Natural killer cell (primary cell): ENCODE results near the gene LGR6. TPM values are rescaled to one million over a fixed set of nuclear protein-coding genes. Genes with fewer than 3 reads are reported as not detected.
A peak's percentile ranks its signal among the peaks of the same experiment; 100 is the strongest.

Experiments
- ATAC-seq, 3 donors: fragments of 150-1000 bp in 2 of 3; fragments of 200-7000 bp in 1 of 3; cut with Tn5 transposase; 1 replicate in 1 of 3; 2 replicates in 2 of 3; pipeline ENCODE4 v1.10.0; 2021; ENCODE audit warnings: mild to moderate bottlenecking in 2 of 3, moderate library complexity in 2 of 3
- DNase-seq, 2 donors: peaks; one replicate each; pipeline versions ENCODE4 v3.0.0 to v3.0.0-alpha.2; 2013 to 2021; ENCODE audit warnings: mixed read lengths in 1 of 2
- H3K27ac ChIP-seq: one replicate; pipeline ENCODE4 v1.5.1; 2013; ENCODE audit warnings: mild to moderate bottlenecking, low read length
- H3K27me3 ChIP-seq: one replicate; pipeline ENCODE4 v1.6.1; 2013; ENCODE audit warnings: low read length; ENCODE audit not compliant: control insufficient read depth, insufficient read depth
- H3K36me3 ChIP-seq: one replicate; pipeline ENCODE4 v1.6.1; 2013; ENCODE audit warnings: low read length; ENCODE audit not compliant: control insufficient read depth, insufficient read depth
- H3K4me1 ChIP-seq: one replicate; pipeline ENCODE4 v1.6.1; 2013; ENCODE audit warnings: low read length; ENCODE audit not compliant: control insufficient read depth, insufficient read depth
- H3K4me3 ChIP-seq: one replicate; pipeline ENCODE4 v1.5.1; 2013; ENCODE audit warnings: low read length
- H3K9me3 ChIP-seq: one replicate; pipeline ENCODE4 v1.6.1; 2013; ENCODE audit warnings: low read length; ENCODE audit not compliant: control insufficient read depth, insufficient read depth
- H3K27ac Mint-ChIP-seq, 2 donors: one replicate each; pipeline ENCODE4 v1.8.0; 2022; ENCODE audit warnings: mild to moderate bottlenecking in 2 of 2, mixed read lengths in 2 of 2, moderate library complexity in 1 of 2
- H3K27me3 Mint-ChIP-seq, 2 donors: one replicate each; pipeline ENCODE4 v1.8.0; 2022; ENCODE audit warnings: low read depth in 2 of 2, mixed read lengths in 2 of 2
- H3K36me3 Mint-ChIP-seq: one replicate; pipeline ENCODE4 v1.8.0; 2022; ENCODE audit warnings: mixed read lengths
- H3K4me1 Mint-ChIP-seq, 2 donors: one replicate each; pipeline ENCODE4 v1.8.0; 2022; ENCODE audit warnings: mixed read lengths in 2 of 2
- H3K4me3 Mint-ChIP-seq: one replicate; pipeline ENCODE4 v1.8.0; 2022; ENCODE audit warnings: mild to moderate bottlenecking, moderate library complexity, mixed read lengths
- H3K9me3 Mint-ChIP-seq, 2 donors: one replicate each; pipeline ENCODE4 v1.8.0; 2022; ENCODE audit warnings: mixed read lengths in 2 of 2
- CTCF ChIP-seq: fragments of 200-600 bp; IDR thresholded peaks from one replicate; pipeline ENCODE4 v1.8.0; 2022; ENCODE audit warnings: antibody characterized with exemption
- WGBS: methylation state at CpG from one replicate; pipeline ENCODE4 v1.1.7; 2013; ENCODE audit warnings: missing lambda C conversion rate; ENCODE audit not compliant: insufficient coverage; 5-methylcytosine and 5-hydroxymethylcytosine counted together
- intact Hi-C: fragments of 100-400 bp; cut with micrococcal nuclease; formaldehyde crosslinking; loops from one replicate; pipeline ENCODE4 v1.14.2; 2022
- total RNA-seq, 4 donors: library from RNA; stranded (reverse); fragments of 120-200 nt in 1 of 4; gene quantifications; one replicate each; pipeline versions ENCODE4 v1.2.3 to v1.2.4, GENCODE V29; 2013 to 2022

LGR6 gene
- total RNA-seq, 3 donors from 2014 or later (not counting 1 experiment from before 2014, with no cell fraction given): 58.3 to 65.2 (median 60.9) TPM

GRCh38 chr1:202319381-202320080 lies 125.9 kb downstream of the LGR6 start:
- H3K4me1 Mint-ChIP-seq: peaks cover 0 to 5% of the 10 kb centered on the region in 2 donors
- peak overlapping the region in 1 of 2 donors; percentile 16 for H3K27ac Mint-ChIP-seq
- Histone ChIP-seq H3K27me3 (no peaks in the 10 kb centered on the region), H3K4me1 (no peaks in the 10 kb centered on the region), H3K36me3 (no peaks in the 10 kb centered on the region), H3K27ac (no peak overlapping the region), H3K9me3 (no peaks in the 10 kb centered on the region), H3K4me3 (no peak overlapping the region)
- no peaks in the 10 kb centered on the region for H3K9me3 Mint-ChIP-seq
- no peak for TF ChIP-seq CTCF
- no peak for ATAC-seq
- no peak overlapping the region for H3K4me3 Mint-ChIP-seq
- no peaks in the 10 kb centered on the region for H3K36me3 Mint-ChIP-seq
- intact Hi-C loops: no loop called here
- 43% methylated on average over 2 of the region's 4 CpGs for WGBS
- H3K27me3 Mint-ChIP-seq: no peaks in the 10 kb centered on the region
- DNase-seq: no peak

GRCh38 chr1:202320081-202320405 lies 126.4 kb downstream of the LGR6 start:
- H3K9me3 ChIP-seq: no peaks in the 10 kb centered on the region

GRCh38 chr1:202323731-202324130 lies 130.1 kb downstream of the LGR6 start:
- Histone ChIP-seq H3K4me3 (no peak overlapping the region), H3K9me3 (no peaks in the 10 kb centered on the region), H3K4me1 (no peaks in the 10 kb centered on the region), H3K27ac (no peak overlapping the region), H3K27me3 (no peaks in the 10 kb centered on the region), H3K36me3 (no peaks in the 10 kb centered on the region)
- H3K4me1 Mint-ChIP-seq: no peaks in the 10 kb centered on the region
- no peak overlapping the region for H3K4me3 Mint-ChIP-seq
- TF ChIP-seq CTCF: no peak
- H3K9me3 Mint-ChIP-seq: no peaks in the 10 kb centered on the region
- ATAC-seq (no peak), DNase-seq (no peak)
- intact Hi-C loops: no loop called here
- H3K27ac Mint-ChIP-seq: peak overlapping the region in 1 of 2 donors; percentile 27
- no peaks in the 10 kb centered on the region for H3K36me3 Mint-ChIP-seq
- 81% methylated on average over 4 of the region's 4 CpGs for WGBS
- H3K27me3 Mint-ChIP-seq: no peaks in the 10 kb centered on the region

More at GRCh38 chr1:202320081-202320405, 126.4 kb downstream of the LGR6 start:
- Histone ChIP-seq H3K4me1 (no peaks in the 10 kb centered on the region), H3K27me3 (no peaks in the 10 kb centered on the region), H3K36me3 (no peaks in the 10 kb centered on the region), H3K27ac (no peak overlapping the region), H3K4me3 (no peak overlapping the region)
- ATAC-seq (no peak), DNase-seq (no peak)
- H3K4me1 Mint-ChIP-seq: peaks cover 0 to 5% of the 10 kb centered on the region in 2 donors
- no peak overlapping the region for H3K27ac Mint-ChIP-seq
- no peak overlapping the region for H3K4me3 Mint-ChIP-seq
- intact Hi-C loops: no loop called here
- no peaks in the 10 kb centered on the region for H3K36me3 Mint-ChIP-seq
- TF ChIP-seq CTCF: no peak
- H3K27me3 Mint-ChIP-seq: no peaks in the 10 kb centered on the region
- no peaks in the 10 kb centered on the region for H3K9me3 Mint-ChIP-seq

GRCh38 chr1:202324646-202325045 lies 131.0 kb downstream of the LGR6 start:
- Mint-ChIP-seq H3K9me3 (no peaks in the 10 kb centered on the region), H3K4me1 (no peaks in the 10 kb centered on the region), H3K27me3 (no peaks in the 10 kb centered on the region), H3K27ac (no peak overlapping the region), H3K36me3 (no peaks in the 10 kb centered on the region), H3K4me3 (no peak overlapping the region)
- Histone ChIP-seq H3K36me3 (no peaks in the 10 kb centered on the region), H3K4me3 (no peak overlapping the region), H3K4me1 (no peaks in the 10 kb centered on the region), H3K27ac (no peak overlapping the region), H3K27me3 (no peaks in the 10 kb centered on the region), H3K9me3 (no peaks in the 10 kb centered on the region)
- intact Hi-C loops: no loop called here
- TF ChIP-seq CTCF: no peak
- DNase-seq: no peak
- 100% methylated on average over 2 of the region's 2 CpGs for WGBS
- ATAC-seq: no peak
